GM19467 (cell line): ENCODE data around the gene LRP1-AS.

Experiments
- ATAC-seq: cut with Tn5 transposase; IDR thresholded peaks from one replicate; pipeline ENCODE4 v1.9.1; 2021; ENCODE audit warnings: mild to moderate bottlenecking, moderate library complexity; ENCODE audit not compliant: unreplicated experiment

LRP1-AS gene

DNA sequence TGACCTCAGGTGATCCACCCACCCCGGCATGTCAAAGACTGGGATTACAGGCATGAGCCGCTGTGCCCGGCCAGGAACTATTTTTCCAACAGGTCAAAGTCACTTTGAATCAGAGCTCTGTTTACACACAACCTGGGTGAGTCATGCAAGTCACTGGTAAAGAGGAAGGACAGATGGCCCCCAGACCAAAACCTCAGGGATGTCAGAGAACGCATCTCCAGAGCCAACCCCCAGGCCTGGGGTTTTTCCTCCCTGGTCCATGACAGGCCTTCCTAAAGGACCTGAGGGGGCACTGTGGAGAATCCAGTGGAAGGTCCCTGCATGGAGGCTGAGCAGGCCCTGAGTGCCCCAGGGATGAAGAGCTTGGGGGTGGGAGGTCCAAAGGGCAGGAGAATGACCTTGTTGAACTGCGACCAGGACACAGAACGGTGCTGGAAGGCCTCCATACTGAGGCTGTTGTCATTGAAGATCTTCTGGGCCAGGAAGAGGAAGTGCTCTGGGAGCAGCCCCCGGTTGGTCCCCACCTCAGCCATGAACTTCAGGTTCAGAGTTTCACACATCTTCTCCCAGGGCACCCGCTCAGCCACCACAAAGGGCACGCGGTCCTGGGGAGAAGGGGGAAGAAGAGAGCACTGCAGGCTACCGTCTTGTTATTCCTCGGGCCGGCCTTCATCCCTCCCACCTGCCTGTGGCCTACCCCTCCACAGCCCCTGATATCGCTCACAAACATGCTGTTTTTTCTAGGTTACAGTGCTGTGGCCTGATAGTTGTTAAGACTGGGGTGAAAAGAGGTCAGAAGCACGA lies 45.3 kb downstream of the LRP1-AS start:
- no peak for ATAC-seq

DNA sequence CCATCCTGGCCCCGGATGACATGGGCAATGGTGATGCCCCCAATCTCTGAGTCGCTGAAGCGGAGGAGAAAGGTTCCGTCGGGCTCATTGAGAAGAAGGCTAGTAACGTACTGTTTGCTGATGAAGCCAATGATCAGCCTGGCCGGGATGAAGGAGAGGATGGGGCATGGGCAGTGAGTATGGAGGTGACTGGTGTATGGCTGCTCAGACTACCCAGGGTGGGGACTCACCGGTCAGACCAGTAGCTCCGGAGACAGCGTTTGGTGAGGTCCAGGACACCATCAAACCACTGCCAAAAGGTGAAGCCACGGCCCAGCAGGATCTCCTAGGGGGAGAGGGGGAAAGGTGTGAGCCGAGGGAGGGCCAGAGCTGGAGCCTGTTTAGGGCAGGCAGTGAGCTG lies 47.7 kb downstream of the LRP1-AS start:
- no peak for ATAC-seq

DNA sequence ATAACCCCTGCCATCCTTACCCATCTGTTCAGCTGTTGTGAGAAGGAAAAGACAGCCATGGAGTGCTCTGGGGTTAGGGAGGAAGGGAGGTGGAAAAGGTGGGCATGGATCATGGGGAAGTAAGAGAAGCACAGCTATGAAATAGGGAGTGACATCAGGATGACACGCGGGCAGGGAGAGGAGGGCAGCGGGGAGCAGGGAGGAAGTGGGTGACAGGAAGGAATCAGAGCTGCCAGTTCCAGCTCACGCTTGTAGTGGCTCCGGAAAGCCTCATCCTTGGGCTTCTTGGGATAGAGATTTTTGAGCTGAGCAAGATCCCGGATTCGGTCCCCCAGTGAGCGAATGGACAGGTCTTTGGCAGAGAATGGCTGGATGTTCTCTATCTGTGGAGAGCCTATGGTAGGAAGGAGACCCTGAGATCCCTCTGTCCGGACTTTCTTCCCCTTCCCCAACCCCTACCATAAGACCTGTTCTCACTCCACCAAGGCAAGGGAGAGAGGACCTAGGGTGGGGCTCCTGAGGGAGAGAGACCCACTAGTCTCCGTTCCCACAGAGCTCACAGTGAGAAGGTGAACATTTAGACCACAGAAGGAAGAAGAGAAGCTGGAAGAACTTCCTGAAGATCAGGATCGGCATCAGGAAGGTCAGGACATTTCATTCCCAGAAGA lies 48.2 kb downstream of the LRP1-AS start:
- no peak for ATAC-seq

DNA sequence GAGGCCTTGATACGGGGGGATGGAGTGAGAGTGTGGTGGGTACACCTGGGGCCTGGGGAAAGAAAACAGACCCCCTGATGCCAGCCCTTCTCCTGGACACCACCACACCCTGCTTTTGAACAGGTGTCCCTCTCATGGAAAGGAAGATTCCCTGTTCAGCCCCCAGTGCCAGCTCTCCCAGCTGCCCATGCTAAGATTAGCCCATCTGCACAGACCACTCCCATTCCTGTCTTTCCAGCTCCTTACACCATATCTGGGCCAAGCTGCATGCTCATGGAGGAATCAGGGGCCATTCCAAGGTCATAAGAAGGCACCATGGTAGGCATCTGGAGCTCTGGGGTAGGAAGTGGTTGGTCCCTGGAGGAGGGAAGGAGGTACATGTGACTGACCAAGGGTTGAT lies 48.9 kb downstream of the LRP1-AS start:
- ATAC-seq, result no peak

DNA sequence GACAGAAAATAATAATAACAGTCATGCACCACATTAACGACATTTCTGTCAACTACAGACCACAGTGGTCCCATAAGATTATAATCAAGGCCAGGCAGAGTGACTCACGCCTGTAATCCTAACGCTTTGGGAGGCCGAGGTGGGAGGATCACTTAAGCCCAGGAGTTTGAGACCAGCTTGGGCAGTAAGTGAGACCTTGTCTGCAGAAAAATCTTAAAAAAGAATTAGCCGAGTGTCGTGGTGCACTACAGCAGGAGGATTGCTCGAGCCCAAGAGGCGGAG lies 49.9 kb downstream of the LRP1-AS start:
- ATAC-seq, result no peak

DNA sequence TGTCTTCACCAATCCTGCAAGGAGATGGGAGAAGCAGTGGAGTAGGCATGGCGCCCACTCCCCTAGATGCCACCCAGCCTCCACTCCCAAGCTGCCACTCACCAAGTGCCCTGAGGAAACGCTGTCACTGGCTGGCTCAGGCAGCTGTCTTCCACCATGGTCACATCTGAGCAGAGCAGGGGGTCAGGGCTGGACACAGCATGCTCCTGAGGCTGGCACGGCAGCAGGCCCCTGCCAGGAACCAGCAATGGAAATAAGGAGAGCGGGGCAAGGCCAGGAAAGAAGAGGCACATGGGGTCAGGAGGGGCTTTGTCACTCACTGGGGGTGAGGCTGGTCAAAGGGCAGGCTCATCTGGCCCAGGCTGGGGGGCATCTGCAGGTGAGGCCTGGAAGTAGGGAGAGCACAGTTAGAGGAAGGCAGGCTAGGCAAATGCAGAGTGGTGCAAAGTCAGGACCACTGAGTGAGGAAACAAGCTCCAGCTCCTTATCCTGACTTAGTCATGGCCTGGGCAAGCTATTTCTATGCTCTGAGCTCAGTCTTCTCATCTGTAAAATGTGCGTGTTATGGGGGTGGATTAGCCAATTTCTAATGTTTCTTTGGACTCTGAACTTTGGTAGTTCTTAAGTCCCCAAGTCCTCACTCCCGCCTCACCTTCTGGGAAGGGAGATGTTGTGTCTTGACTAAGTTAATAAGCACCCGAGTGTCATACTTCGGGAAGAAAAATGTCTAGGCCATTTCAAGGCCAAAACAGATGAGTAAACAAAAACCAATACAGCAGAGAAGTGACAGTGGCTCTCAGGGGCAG lies 50.5 kb downstream of the LRP1-AS start:
- ATAC-seq, result no peak

DNA sequence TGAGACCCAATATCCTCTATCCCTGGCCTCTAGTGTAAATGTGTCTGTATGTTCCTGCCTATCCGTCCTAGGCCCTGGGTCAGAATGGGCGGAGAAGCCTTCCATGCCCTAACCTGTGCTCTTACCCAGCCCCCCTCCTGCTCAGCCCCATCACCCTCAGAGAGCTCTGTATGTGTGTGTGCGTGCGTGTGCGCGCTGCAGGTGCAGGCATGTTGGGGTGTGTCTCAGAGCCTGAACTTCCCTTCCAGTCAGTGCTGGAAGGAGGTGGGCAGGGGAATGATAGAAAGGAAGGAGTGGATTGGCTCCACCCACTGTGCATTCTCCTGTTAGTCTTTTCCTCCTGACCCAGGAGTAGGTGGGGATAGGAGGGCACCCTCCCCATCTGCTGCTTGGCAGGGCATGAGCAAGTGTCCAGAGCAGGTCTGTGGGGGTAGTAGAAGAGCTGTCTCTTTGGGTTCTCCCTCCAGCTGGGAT lies 51.3 kb downstream of the LRP1-AS start:
- ATAC-seq, result no peak

DNA sequence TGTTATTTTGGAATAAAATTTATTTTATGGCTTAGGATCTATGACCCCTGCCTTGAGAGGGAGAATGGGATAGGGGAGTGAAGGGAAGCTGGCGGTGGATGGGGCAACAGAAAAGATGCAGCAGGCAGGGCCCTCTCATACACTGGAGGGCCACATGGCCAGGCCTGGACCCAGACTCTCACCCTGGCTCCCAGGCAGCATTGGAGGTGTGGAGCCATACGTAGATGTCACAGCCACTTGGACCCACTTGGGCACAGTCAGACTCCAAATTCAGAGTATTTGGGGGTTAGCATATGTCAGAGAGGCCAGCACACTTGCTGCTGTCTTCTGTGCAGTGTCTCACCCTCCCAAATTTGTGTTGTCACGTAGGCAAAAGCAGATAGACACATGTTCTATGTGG lies 52.0 kb downstream of the LRP1-AS start:
- ATAC-seq, result no peak
